ENCODE data around the gene PROM1.

PROM1 gene

GRCh38 chr4:15988222-15988621, 95.6 kb downstream of the PROM1 start:
- DNase-seq (ENCODE audit: low spot score), result no peak

- DNase-seq (ENCODE audit: low spot score), result no peak
These were observed 96.9 kb downstream of the PROM1 start for GRCh38 chr4:15986907-15987306.

GRCh38 chr4:15983610-15984009, 100.2 kb downstream of the PROM1 start:
- no peak for DNase-seq (ENCODE audit: low spot score)

- no peak for DNase-seq (ENCODE audit: low spot score)
These were observed 100.8 kb downstream of the PROM1 start for GRCh38 chr4:15982842-15983524.

GRCh38 chr4:15976456-15977447, 107.1 kb downstream of the PROM1 start:
- DNase-seq (ENCODE audit: low spot score), result peak; percentile 36

- DNase-seq (ENCODE audit: low spot score), result no peak
These were observed 112.6 kb downstream of the PROM1 start for GRCh38 chr4:15971068-15971801.

- no peak for DNase-seq (ENCODE audit: low spot score)
These were observed 115.1 kb downstream of the PROM1 start for GRCh38 chr4:15968551-15969300.

GRCh38 chr4:15965325-15965724, 118.5 kb downstream of the PROM1 start:
- no peak for DNase-seq (ENCODE audit: low spot score)

GRCh38 chr4:15964159-15964558, 119.7 kb downstream of the PROM1 start:
- DNase-seq (ENCODE audit: low spot score), result peak; percentile 57

GRCh38 chr4:15963576-15963975, 120.2 kb downstream of the PROM1 start:
- DNase-seq (ENCODE audit: low spot score), result no peak

GRCh38 chr4:15963001-15963451, 120.8 kb downstream of the PROM1 start, which contains the start of gene FGFBP2:
Gene FGFBP2, minus strand, starts transcription at chr4:15963175. Its CDS starts 46 bp downstream, at chr4:15963129.
- DNase-seq (ENCODE audit: low spot score), result peak; percentile 82

- DNase-seq (ENCODE audit: low spot score), result no peak
These were observed 121.9 kb downstream of the PROM1 start for GRCh38 chr4:15961781-15962510.

- no peak for DNase-seq (ENCODE audit: low spot score)
These were observed 125.3 kb downstream of the PROM1 start for GRCh38 chr4:15958562-15958961.

- peak; percentile 82 for DNase-seq (ENCODE audit: low spot score)
These were observed 127.5 kb downstream of the PROM1 start for GRCh38 chr4:15956179-15956850.

GRCh38 chr4:15955670-15956069, 128.2 kb downstream of the PROM1 start:
- no peak for DNase-seq (ENCODE audit: low spot score)

- no peak for DNase-seq (ENCODE audit: low spot score)
These were observed 130.2 kb downstream of the PROM1 start for GRCh38 chr4:15953625-15954024.

- no peak for DNase-seq (ENCODE audit: low spot score)
These were observed 132.0 kb downstream of the PROM1 start for GRCh38 chr4:15951781-15952180.

GRCh38 chr4:15948826-15949225, 135.0 kb downstream of the PROM1 start:
- DNase-seq (ENCODE audit: low spot score), result no peak

- DNase-seq (ENCODE audit: low spot score), result no peak
These were observed 136.1 kb downstream of the PROM1 start for GRCh38 chr4:15947684-15948083.

GRCh38 chr4:15945516-15945915, 138.3 kb downstream of the PROM1 start:
- DNase-seq (ENCODE audit: low spot score), result no peak
